GM19238 (cell line): ENCODE results near the gene ARHGEF7.
"Not testable (repeated sequence)": the region's sequence is repeated elsewhere in the genome, so short reads cannot be mapped to it uniquely, and the experiment has no call there.

ENCODE experiments used
- DNase-seq: peaks from one replicate; pipeline ENCODE4 v3.0.0; 2011; ENCODE audit warnings: low spot score; ENCODE audit not compliant: insufficient read length

The ARHGEF7 gene

GRCh38 chr13:111171112-111171511, 56.0 kb downstream of the ARHGEF7 start:
- no peak for DNase-seq

- DNase-seq: no peak
These were observed 56.5 kb downstream of the ARHGEF7 start for GRCh38 chr13:111171629-111172028.

GRCh38 chr13:111174377-111175114, 59.4 kb downstream of the ARHGEF7 start:
- DNase-seq: no peak

- DNase-seq: no peak
These were observed 60.3 kb downstream of the ARHGEF7 start for GRCh38 chr13:111175372-111175771.

- DNase-seq: no peak
These were observed 60.8 kb downstream of the ARHGEF7 start for GRCh38 chr13:111175935-111176334.

- no peak for DNase-seq
These were observed 61.3 kb downstream of the ARHGEF7 start for GRCh38 chr13:111176421-111176820.

GRCh38 chr13:111177081-111177711, 62.1 kb downstream of the ARHGEF7 start:
- DNase-seq: no peak

GRCh38 chr13:111177921-111178320, 62.8 kb downstream of the ARHGEF7 start:
- no peak for DNase-seq

GRCh38 chr13:111178402-111178801, 63.3 kb downstream of the ARHGEF7 start:
- no peak for DNase-seq

GRCh38 chr13:111179908-111180760, 65.0 kb downstream of the ARHGEF7 start:
- DNase-seq: no peak

GRCh38 chr13:111181977-111182376, 66.9 kb downstream of the ARHGEF7 start:
- DNase-seq: no peak

GRCh38 chr13:111183087-111183645, 68.1 kb downstream of the ARHGEF7 start:
- no peak for DNase-seq

GRCh38 chr13:111183959-111184358, 68.8 kb downstream of the ARHGEF7 start:
- no peak for DNase-seq

- peak; percentile 75 for DNase-seq
These were observed 69.6 kb downstream of the ARHGEF7 start for GRCh38 chr13:111184458-111185401.

GRCh38 chr13:111186305-111186935, 71.3 kb downstream of the ARHGEF7 start:
- DNase-seq: no peak

- DNase-seq: no peak
These were observed 72.9 kb downstream of the ARHGEF7 start for GRCh38 chr13:111187960-111188541.

- DNase-seq: not testable (repeated sequence)
These were observed 74.0 kb downstream of the ARHGEF7 start for GRCh38 chr13:111189064-111189505.

- DNase-seq: not testable (repeated sequence)
These were observed 74.4 kb downstream of the ARHGEF7 start for GRCh38 chr13:111189516-111189915.

- not testable (repeated sequence) for DNase-seq
These were observed 78.1 kb downstream of the ARHGEF7 start for GRCh38 chr13:111193223-111193622.

GRCh38 chr13:111194651-111195050, 79.5 kb downstream of the ARHGEF7 start:
- DNase-seq: not testable (repeated sequence)
